ENCODE results near the gene NEDD4L. TPM values are rescaled to one million over a fixed set of nuclear protein-coding genes. Genes with fewer than 3 reads are reported as not detected.

NEDD4L gene
- total RNA-seq, 1 donor from 2014 or later = 41.1 TPM

- no peak overlapping the region for H3K4me3 Mint-ChIP-seq (ENCODE audit: unreplicated experiment)
- H3K27me3 Mint-ChIP-seq (ENCODE audit: unreplicated experiment) = no peaks in the 10 kb centered on the region
- peaks cover 2% of the 10 kb centered on the region for H3K4me1 Mint-ChIP-seq (ENCODE audit: unreplicated experiment)
- peaks cover 25% of the 10 kb centered on the region for H3K36me3 Mint-ChIP-seq (ENCODE audit: unreplicated experiment)
- TF ChIP-seq CTCF (IDR thresholded peaks at IDR 0.05) = no peak
- H3K9me3 Mint-ChIP-seq (ENCODE audit: unreplicated experiment) = no peaks in the 10 kb centered on the region
- no peak for DNase-seq (ENCODE audit: extremely low spot score, unreplicated experiment)
- no peak overlapping the region for H3K27ac Mint-ChIP-seq (ENCODE audit: unreplicated experiment)
These were observed 300.9 kb downstream of the NEDD4L start for GRCh38 chr18:58344861-58345463.

- no peak for TF ChIP-seq CTCF (IDR thresholded peaks at IDR 0.05)
- Mint-ChIP-seq H3K27ac (ENCODE audit: unreplicated experiment) (no peak overlapping the region), H3K36me3 (ENCODE audit: unreplicated experiment) (peaks cover 25% of the 10 kb centered on the region), H3K27me3 (ENCODE audit: unreplicated experiment) (no peaks in the 10 kb centered on the region), H3K9me3 (ENCODE audit: unreplicated experiment) (no peaks in the 10 kb centered on the region), H3K4me1 (ENCODE audit: unreplicated experiment) (peaks cover 2% of the 10 kb centered on the region), H3K4me3 (ENCODE audit: unreplicated experiment) (no peak overlapping the region)
- DNase-seq (ENCODE audit: extremely low spot score, unreplicated experiment) = no peak
These were observed 301.8 kb downstream of the NEDD4L start for GRCh38 chr18:58345875-58346274.

- no peak for TF ChIP-seq CTCF (IDR thresholded peaks at IDR 0.05)
- Mint-ChIP-seq H3K27me3 (ENCODE audit: unreplicated experiment) (no peaks in the 10 kb centered on the region), H3K36me3 (ENCODE audit: unreplicated experiment) (peaks cover 19% of the 10 kb centered on the region), H3K9me3 (ENCODE audit: unreplicated experiment) (no peaks in the 10 kb centered on the region), H3K4me3 (ENCODE audit: unreplicated experiment) (no peak overlapping the region), H3K4me1 (ENCODE audit: unreplicated experiment) (peaks cover 2% of the 10 kb centered on the region), H3K27ac (ENCODE audit: unreplicated experiment) (no peak overlapping the region)
- DNase-seq (ENCODE audit: extremely low spot score, unreplicated experiment) = no peak
These were observed 303.1 kb downstream of the NEDD4L start for GRCh38 chr18:58347135-58347534.

GRCh38 chr18:58348517-58348916, 304.5 kb downstream of the NEDD4L start:
- Mint-ChIP-seq H3K27me3 (ENCODE audit: unreplicated experiment) (no peaks in the 10 kb centered on the region), H3K4me3 (ENCODE audit: unreplicated experiment) (no peak overlapping the region), H3K9me3 (ENCODE audit: unreplicated experiment) (no peaks in the 10 kb centered on the region), H3K4me1 (ENCODE audit: unreplicated experiment) (peaks cover 2% of the 10 kb centered on the region), H3K36me3 (ENCODE audit: unreplicated experiment) (peaks cover 13% of the 10 kb centered on the region), H3K27ac (ENCODE audit: unreplicated experiment) (no peak overlapping the region)
- DNase-seq (ENCODE audit: extremely low spot score, unreplicated experiment) = no peak
- no peak for TF ChIP-seq CTCF (IDR thresholded peaks at IDR 0.05)

- no peak for TF ChIP-seq CTCF (IDR thresholded peaks at IDR 0.05)
- H3K9me3 Mint-ChIP-seq (ENCODE audit: unreplicated experiment) = no peaks in the 10 kb centered on the region
- DNase-seq (ENCODE audit: extremely low spot score, unreplicated experiment) = no peak
- peaks cover 12% of the 10 kb centered on the region for H3K36me3 Mint-ChIP-seq (ENCODE audit: unreplicated experiment)
- H3K27me3 Mint-ChIP-seq (ENCODE audit: unreplicated experiment) = no peaks in the 10 kb centered on the region
- peaks cover 2% of the 10 kb centered on the region for H3K4me1 Mint-ChIP-seq (ENCODE audit: unreplicated experiment)
- H3K4me3 Mint-ChIP-seq (ENCODE audit: unreplicated experiment) = no peak overlapping the region
- H3K27ac Mint-ChIP-seq (ENCODE audit: unreplicated experiment) = no peak overlapping the region
These were observed 304.9 kb downstream of the NEDD4L start for GRCh38 chr18:58348951-58349350.
